Central memory CD8-positive, alpha-beta T cell (primary cell): Measurements from ENCODE around the gene ZNF132.
"Not testable (repeated sequence)": the region's sequence is repeated elsewhere in the genome, so short reads cannot be mapped to it uniquely, and the experiment has no call there.

Experiments
- ATAC-seq: fragments of 150-1000 bp; cut with Tn5 transposase; replicated peaks from 2 replicates; pipeline ENCODE4 v1.10.0; 2022; ENCODE audit warnings: mild to moderate bottlenecking, moderate FRiP score, moderate number of reproducible peaks; ENCODE audit not compliant: poor library complexity, severe bottlenecking; ENCODE audit errors: extremely low read depth
- DNase-seq, 2 donors: peaks; one replicate each; pipeline ENCODE4 v3.0.0; 2021; ENCODE audit warnings: low spot score in 2 of 2
- H3K27ac Mint-ChIP-seq: one replicate; pipeline ENCODE4 v1.8.0; 2022; ENCODE audit warnings: low read depth, mild to moderate bottlenecking, moderate library complexity, mixed read lengths
- H3K27me3 Mint-ChIP-seq: one replicate; pipeline ENCODE4 v1.8.0; 2022; ENCODE audit warnings: mixed read lengths
- H3K36me3 Mint-ChIP-seq: one replicate; pipeline ENCODE4 v1.8.0; 2022; ENCODE audit warnings: mild to moderate bottlenecking, moderate library complexity, mixed read lengths; ENCODE audit not compliant: insufficient read depth
- H3K4me1 Mint-ChIP-seq: one replicate; pipeline ENCODE4 v1.8.0; 2022; ENCODE audit warnings: mixed read lengths
- H3K4me3 Mint-ChIP-seq: one replicate; pipeline ENCODE4 v1.8.0; 2022; ENCODE audit warnings: mild to moderate bottlenecking, moderate library complexity, mixed read lengths
- H3K9me3 Mint-ChIP-seq: one replicate; pipeline ENCODE4 v1.8.0; 2022; ENCODE audit warnings: mixed read lengths

ZNF132 gene

DNA sequence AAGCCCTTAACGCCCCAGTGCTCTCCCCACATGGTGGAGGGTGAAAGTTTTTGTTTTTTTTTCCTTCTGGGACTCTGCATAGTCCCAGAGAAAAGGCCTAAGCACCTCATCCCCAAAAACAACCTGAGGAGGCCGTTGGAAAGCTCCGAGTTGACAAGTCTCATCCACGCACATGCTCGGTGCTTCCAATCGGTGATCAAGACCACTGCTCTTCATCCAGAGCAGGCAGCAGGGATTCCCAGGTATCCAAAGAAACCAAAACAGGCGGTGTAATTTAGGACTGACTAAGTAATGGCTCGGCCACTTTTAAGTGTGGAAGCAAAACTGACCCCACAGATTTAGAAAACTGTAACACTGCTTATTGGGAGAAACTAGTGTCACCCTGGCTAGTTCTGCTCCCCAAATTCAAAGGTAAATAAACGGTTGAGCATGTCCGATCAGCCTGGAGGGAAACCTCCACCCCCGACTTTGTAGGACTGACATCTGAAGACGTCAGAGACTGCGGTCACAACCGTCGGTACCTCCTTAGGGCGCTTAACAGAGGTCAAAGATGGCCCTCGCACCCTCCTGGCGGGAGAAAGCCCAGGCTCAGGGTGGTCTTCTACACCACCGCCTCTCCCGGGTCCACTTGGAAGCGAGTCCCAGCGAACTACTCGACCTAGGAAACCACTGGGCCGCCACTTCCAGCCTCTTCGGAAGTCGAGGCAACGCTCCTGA, 35.2 kb upstream of the ZNF132 start:
- peak overlapping the region; percentile 77 for H3K4me3 Mint-ChIP-seq
- no peaks in the 10 kb centered on the region for H3K9me3 Mint-ChIP-seq
- no peaks in the 10 kb centered on the region for H3K27me3 Mint-ChIP-seq
- H3K36me3 Mint-ChIP-seq = peaks cover 23% of the 10 kb centered on the region
- H3K27ac Mint-ChIP-seq = peak overlapping the region; percentile 91
- no peak for DNase-seq
- H3K4me1 Mint-ChIP-seq = peaks cover 8% of the 10 kb centered on the region
- peak; percentile 18 for ATAC-seq

DNA sequence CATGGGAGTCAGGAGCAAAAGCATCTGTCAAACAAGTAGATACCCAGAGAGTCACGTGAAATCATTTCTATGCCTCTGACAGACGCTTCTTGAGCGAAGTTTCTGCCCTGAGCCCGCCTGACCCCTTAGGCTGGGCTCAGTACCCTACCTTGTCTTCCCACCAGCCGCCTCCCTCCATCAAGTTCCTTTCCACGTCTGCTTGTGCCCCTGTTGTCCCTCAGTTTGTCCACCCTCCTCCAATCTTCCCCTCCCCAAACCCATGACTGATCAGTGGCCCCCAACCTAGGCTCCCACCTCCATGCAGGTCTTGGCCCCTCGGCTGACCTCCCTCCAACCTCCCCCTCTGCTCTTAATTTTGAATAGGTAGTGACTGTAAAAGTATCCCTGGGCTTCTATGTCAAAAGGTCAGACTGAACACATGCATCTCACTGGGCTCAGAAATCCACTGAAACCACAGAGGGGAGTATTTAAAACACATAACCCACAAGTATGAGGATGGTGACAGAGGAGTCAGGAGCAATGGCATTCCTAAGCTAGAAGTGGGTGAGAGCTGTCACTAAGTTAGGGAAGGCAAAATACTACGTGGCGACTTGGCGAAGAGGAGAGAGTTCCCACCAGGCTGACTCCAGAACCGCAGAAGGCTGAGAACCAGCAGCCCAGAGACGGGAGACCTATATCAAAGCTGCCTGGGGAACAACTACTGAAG, 34.5 kb upstream of the ZNF132 start:
- H3K9me3 Mint-ChIP-seq = no peaks in the 10 kb centered on the region
- peak overlapping the region; percentile 77 for H3K4me3 Mint-ChIP-seq
- DNase-seq (no peak), ATAC-seq (no peak)
- peaks cover 23% of the 10 kb centered on the region for H3K36me3 Mint-ChIP-seq
- peak overlapping the region; percentile 91 for H3K27ac Mint-ChIP-seq
- H3K27me3 Mint-ChIP-seq = no peaks in the 10 kb centered on the region
- peaks cover 8% of the 10 kb centered on the region for H3K4me1 Mint-ChIP-seq

DNA sequence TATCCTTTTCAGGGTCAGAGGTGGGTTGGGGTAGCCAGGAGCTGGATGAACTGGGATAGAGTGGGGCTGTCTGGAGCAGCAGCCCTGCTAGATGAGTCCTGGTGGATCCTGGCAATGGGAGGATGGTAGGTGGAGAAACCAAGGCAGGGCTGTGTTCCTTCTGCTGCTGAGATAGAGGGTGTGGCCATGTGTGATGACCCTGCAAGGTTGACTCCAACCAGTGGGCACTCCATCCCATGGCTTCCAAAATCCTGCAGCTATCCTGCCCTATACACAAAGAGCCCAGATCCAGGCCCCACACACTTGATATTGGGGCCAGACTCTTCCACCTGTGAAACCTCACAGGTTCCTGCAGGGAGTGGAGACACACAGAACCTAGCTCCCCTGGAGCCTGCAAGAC, 33.8 kb upstream of the ZNF132 start:
- no peaks in the 10 kb centered on the region for H3K9me3 Mint-ChIP-seq
- peaks cover 8% of the 10 kb centered on the region for H3K4me1 Mint-ChIP-seq
- H3K4me3 Mint-ChIP-seq = no peak overlapping the region
- peak overlapping the region; percentile 65 for H3K27ac Mint-ChIP-seq
- ATAC-seq = no peak
- DNase-seq = no peak
- H3K27me3 Mint-ChIP-seq = no peaks in the 10 kb centered on the region
- peaks cover 23% of the 10 kb centered on the region for H3K36me3 Mint-ChIP-seq

DNA sequence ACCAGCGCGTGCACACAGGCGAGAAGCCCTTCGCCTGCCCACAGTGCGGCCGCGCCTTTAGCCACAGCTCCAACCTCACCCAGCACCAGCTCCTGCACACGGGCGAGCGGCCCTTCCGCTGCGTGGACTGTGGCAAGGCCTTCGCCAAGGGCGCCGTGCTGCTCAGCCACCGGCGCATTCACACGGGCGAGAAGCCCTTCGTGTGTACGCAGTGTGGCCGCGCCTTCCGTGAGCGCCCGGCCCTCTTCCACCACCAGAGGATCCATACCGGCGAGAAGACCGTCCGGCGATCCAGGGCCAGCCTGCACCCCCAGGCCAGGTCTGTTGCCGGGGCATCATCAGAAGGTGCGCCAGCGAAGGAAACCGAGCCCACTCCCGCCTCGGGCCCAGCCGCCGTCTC, 31.8 kb upstream of the ZNF132 start:
- H3K4me3 Mint-ChIP-seq = no peak overlapping the region

DNA sequence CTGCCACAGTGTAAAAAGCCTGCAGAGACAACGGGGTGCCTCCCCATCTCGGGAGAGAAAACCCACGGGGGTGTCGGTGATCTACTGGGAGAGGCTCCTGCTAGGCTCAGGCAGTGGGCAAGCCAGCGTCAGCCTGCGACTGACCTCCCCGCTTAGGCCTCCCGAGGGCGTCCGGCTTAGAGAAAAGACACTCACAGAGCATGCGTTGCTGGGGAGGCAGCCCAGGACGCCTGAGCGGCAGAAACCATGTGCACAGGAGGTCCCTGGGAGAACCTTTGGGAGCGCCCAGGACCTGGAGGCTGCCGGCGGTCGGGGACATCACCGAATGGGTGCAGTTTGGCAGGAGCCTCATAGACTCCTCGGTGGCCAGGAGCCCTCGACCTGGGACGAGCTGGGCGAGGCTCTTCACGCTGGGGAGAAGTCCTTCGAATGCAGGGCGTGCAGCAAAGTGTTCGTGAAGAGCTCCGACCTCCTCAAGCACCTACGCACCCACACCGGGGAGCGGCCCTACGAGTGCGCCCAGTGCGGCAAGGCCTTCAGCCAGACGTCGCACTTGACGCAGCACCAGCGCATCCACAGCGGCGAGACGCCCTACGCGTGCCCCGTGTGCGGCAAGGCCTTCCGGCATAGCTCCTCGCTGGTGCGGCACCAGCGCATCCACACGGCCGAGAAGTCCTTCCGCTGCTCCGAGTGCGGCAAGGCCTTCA, 31.0 kb upstream of the ZNF132 start:
- H3K27ac Mint-ChIP-seq, H3K27me3 Mint-ChIP-seq, ATAC-seq, DNase-seq, H3K4me3 Mint-ChIP-seq, H3K9me3 Mint-ChIP-seq: not testable (repeated sequence)
- peaks cover 20% of the 10 kb centered on the region for H3K36me3 Mint-ChIP-seq
- peaks cover 20% of the 10 kb centered on the region for H3K4me1 Mint-ChIP-seq

More for the DNA sequence above, 31.8 kb upstream of the ZNF132 start:
- Mint-ChIP-seq H3K27me3 (no peaks in the 10 kb centered on the region), H3K9me3 (no peaks in the 10 kb centered on the region), H3K36me3 (peaks cover 20% of the 10 kb centered on the region), H3K27ac (no peak overlapping the region), H3K4me1 (peaks cover 20% of the 10 kb centered on the region)
- no peak for DNase-seq
- no peak for ATAC-seq

DNA sequence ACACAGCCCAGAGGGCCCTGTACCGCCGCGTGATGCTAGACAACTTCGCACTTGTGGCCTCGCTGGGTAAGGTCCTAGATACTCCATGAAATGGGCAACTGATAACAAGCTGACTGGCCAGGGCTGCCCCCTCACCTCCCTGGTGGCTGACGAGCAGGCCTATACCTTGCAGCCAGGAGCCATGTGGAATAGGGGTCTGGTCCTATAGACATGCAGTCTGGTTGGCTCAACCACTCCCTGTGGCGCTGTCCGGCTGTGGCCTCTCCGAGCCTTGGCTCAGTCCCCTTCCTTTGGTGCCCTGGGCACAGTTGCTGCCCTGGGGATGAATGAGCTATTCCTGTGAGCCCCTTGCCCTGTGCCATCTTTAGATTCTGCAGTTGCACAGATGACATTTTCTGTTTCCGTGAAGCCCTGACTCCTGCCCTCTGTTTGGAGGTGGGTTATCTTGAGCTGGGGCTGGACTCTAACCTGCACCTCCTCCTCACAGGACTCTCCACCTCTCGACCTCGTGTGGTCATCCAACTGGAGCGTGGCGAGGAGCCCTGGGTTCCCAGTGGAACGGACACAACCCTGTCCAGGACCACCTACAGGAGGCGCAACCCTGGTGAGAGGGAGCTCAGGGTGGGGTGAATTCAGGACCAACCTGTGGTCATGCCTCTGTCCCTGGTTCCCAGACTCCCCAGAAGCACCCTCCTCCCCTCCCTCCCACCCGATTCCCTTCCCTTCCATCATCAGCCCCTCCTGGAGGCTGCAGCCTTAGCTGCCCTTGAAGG, 29.5 kb upstream of the ZNF132 start:
- DNase-seq (no peak), ATAC-seq (no peak)
- Mint-ChIP-seq H3K27me3 (no peaks in the 10 kb centered on the region), H3K9me3 (no peaks in the 10 kb centered on the region), H3K4me3 (peak overlapping the region; percentile 23), H3K27ac (no peak overlapping the region), H3K4me1 (peaks cover 20% of the 10 kb centered on the region), H3K36me3 (peaks cover 13% of the 10 kb centered on the region)

DNA sequence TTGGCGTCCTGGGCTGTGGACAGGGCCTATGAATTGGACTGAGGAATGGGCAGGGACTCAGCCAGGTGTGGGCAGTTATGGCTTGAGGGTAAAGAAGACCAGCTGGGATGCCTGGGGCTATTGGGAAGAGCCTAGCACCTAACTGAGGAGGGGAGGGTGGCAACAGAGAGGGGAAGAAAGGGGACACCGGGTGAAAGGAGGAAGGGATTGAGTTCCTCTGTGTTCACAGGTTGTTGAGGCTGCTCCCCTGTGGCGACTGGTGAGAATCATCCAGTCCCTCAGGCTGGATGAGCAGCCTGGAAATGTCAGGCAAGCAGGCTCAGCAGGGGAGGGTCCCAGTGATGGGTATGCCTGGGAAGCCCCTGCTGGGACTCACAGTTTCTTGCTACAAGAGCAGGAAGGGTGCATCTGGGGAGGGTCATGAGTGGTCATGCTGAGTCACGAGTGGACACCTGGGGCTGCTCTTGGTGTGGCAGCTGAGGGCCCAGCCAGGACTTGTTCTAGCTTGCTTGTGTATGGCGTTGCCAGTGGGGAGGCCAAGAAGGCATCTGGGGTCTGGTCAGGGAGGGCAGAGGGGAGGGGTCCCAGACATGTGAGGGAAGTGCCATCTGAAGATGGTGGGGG, 28.4 kb upstream of the ZNF132 start:
- Mint-ChIP-seq H3K36me3 (peaks cover 13% of the 10 kb centered on the region), H3K4me1 (peaks cover 20% of the 10 kb centered on the region), H3K27ac (peak overlapping the region; percentile 85), H3K9me3 (no peaks in the 10 kb centered on the region), H3K4me3 (peak overlapping the region; percentile 85), H3K27me3 (no peaks in the 10 kb centered on the region)
- no peak for DNase-seq
- no peak for ATAC-seq

DNA sequence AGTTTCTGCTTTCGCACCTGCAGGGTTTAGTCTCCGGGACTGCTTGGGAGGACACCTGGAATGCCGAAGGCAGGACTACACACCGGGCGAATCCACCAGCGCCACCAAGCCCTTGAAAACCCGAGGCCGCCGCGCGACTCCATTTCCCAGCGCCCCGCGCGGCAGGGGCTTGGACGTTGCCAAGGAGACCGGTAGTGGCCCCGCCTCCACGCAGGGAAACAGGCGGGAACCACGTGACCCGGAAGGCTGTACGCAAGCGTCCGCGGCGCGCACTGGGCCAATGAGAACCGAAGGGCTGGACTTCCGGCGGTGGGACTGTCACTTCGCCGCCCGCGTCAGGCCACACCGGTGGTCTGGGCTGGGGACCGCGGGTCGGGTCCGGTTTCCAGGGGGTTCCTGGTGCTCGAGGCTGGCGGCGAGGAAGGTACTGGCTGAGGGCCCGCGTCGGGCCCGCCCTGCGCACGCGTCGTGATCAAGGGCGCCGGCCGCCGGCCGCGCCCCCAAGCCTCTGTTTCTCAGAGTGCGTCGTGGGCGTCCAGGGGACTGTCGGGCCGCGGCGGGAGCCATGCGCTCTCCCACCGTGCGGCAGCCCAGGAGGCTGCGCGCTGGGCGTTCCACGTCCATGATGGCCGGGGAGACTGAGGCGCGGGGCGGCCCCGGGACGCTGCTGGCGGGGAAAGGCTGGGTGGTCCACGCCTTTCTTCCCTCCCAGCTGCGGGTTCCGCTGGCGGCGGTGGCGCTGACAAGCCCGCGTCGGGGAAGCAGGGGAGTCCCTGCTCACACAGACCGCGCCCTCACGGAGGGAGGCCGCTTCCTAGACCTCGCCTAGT, 27.0 kb upstream of the ZNF132 start, which contains the start of gene ZNF324:
Gene ZNF324 (plus strand): TSS at position 321 of the 830 bp plus-strand sequence. CDS start 2,106 bp downstream, outside the sequence.
- peak within 1 kb of the TSS; percentile 85 for H3K27ac Mint-ChIP-seq
- ATAC-seq (peak; percentile 96), DNase-seq (peak; percentile 95 to 96)

DNA sequence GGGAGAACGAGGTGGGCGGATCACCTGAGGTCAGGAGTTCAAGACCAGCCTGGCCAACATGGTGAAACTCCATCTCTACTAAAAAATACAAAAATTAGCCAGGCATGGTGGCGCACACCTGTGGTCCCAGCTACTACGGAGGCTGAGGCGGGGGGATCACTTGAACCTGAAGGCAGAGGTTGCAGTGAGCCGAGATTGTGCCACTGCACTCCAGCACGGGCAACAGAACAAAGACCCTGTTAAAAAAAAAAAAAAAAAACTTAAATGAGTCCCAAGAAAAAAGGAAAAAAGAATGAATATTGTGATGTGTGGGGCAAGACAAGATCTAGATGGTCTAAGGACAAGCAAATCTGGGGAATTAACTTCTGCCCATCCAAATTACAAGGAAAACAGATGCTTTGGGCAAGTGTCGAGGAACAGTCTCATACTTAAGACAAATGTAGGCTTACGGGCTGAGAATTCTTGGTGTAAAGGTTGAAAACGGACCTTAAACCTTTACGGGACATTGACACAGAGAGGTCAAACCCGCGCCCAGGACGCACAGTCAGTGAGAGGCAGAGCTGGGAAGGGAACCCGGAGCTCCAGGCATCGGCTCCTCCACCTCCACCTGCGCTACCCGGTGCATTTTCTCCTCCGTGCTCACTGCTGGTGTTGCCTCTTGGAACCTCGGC, 26.3 kb upstream of the ZNF132 start:
- Mint-ChIP-seq H3K36me3 (peaks cover 5% of the 10 kb centered on the region), H3K4me3 (peak overlapping the region; percentile 85), H3K4me1 (peaks cover 20% of the 10 kb centered on the region), H3K9me3 (no peaks in the 10 kb centered on the region), H3K27ac (peak overlapping the region; percentile 85), H3K27me3 (no peaks in the 10 kb centered on the region)
- peak; percentile 3 for ATAC-seq
- no peak for DNase-seq

More for the DNA sequence above, 27.0 kb upstream of the ZNF132 start, which contains the start of gene ZNF324:
- H3K27me3 Mint-ChIP-seq = no peaks in the 10 kb centered on the region
- peaks cover 9% of the 10 kb centered on the region for H3K36me3 Mint-ChIP-seq
- H3K9me3 Mint-ChIP-seq = no peaks in the 10 kb centered on the region
- H3K4me3 Mint-ChIP-seq = peak within 1 kb of the TSS; percentile 85
- peaks cover 20% of the 10 kb centered on the region for H3K4me1 Mint-ChIP-seq

DNA sequence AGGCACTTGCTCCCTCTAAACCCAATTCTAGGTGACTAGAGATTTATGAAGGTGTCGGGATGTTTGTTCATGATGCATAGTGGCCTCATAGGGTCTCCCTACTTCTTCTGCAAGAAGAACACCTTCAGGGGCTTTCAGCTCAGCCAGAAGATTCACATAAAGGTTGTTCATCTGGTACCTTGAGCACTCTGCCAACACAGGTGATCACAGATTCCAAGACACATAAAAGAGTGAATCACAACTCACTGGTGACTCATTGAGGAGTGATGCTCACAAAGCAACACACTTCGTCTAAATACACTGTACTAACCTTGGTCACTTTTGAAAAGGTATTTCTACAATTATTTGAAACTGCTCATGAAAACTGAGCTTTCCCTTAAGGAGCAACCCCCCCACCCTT, 20.1 kb upstream of the ZNF132 start:
- Mint-ChIP-seq H3K9me3 (no peaks in the 10 kb centered on the region), H3K27me3 (no peaks in the 10 kb centered on the region), H3K4me1 (no peaks in the 10 kb centered on the region), H3K4me3 (no peak overlapping the region), H3K36me3 (peaks cover 3% of the 10 kb centered on the region), H3K27ac (no peak overlapping the region)
- no peak for ATAC-seq
- DNase-seq = no peak

DNA sequence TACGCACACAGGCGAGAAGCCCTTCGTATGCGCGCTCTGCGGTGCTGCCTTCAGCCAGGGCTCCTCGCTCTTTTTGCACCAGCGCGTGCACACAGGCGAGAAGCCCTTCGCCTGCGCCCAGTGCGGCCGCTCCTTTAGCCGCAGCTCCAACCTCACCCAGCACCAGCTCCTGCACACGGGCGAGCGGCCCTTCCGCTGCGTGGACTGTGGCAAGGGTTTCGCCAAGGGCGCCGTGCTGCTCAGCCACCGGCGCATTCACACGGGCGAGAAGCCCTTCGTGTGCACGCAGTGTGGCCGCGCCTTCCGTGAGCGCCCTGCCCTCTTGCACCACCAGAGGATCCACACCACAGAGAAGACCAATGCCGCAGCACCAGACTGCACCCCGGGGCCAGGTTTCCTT, 16.2 kb upstream of the ZNF132 start:
- no peaks in the 10 kb centered on the region for H3K9me3 Mint-ChIP-seq
- no peak for ATAC-seq
- peaks cover 7% of the 10 kb centered on the region for H3K36me3 Mint-ChIP-seq
- H3K27ac Mint-ChIP-seq = no peak overlapping the region
- peaks cover 24% of the 10 kb centered on the region for H3K4me1 Mint-ChIP-seq
- no peak for DNase-seq
- no peak overlapping the region for H3K4me3 Mint-ChIP-seq
- H3K27me3 Mint-ChIP-seq = no peaks in the 10 kb centered on the region
